HL-60 (cell line): ENCODE results near the gene DPP6.

Source experiments
- GABPA ChIP-seq: IDR thresholded peaks from 2 replicates; pipeline ENCODE4 v1.6.1; 2012; ENCODE audit warnings: low read depth
- POLR2AphosphoS5 ChIP-seq: IDR thresholded peaks from 2 replicates; pipeline ENCODE4 v1.6.1; 2012; ENCODE audit warnings: low read depth
- SPI1 ChIP-seq: IDR thresholded peaks from 2 replicates; pipeline ENCODE4 v1.6.1; 2012; ENCODE audit warnings: low read depth, mild to moderate bottlenecking, borderline replicate concordance
- TF ChIP-seq, protein P1 (sequence below): IDR thresholded peaks from one replicate; pipeline ENCODE4 v1.5.1; 2011; ENCODE audit warnings: low read length, control low read depth, inconsistent platforms; ENCODE audit not compliant: insufficient read depth

DNA sequence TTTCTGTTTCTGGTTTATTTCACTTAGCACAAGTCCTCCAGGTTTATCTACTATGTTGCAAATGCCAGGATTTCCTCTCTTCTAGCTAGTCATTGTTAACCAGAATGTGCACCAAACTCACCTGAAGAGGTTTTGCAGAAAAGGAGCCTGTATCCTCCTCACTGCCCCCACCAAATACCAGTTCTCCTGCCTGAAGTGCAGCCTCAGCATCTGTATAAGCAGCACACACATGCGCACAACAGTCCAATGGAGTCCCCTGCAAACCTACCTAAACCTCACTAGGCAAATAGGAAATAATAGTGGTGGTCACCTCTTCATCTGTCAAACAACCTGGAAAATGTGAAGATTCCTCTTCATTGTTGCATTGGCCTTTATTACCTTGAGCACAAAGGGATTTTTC is 712.9 kb downstream of the DPP6 start:
- TF ChIP-seq, protein P1, sequence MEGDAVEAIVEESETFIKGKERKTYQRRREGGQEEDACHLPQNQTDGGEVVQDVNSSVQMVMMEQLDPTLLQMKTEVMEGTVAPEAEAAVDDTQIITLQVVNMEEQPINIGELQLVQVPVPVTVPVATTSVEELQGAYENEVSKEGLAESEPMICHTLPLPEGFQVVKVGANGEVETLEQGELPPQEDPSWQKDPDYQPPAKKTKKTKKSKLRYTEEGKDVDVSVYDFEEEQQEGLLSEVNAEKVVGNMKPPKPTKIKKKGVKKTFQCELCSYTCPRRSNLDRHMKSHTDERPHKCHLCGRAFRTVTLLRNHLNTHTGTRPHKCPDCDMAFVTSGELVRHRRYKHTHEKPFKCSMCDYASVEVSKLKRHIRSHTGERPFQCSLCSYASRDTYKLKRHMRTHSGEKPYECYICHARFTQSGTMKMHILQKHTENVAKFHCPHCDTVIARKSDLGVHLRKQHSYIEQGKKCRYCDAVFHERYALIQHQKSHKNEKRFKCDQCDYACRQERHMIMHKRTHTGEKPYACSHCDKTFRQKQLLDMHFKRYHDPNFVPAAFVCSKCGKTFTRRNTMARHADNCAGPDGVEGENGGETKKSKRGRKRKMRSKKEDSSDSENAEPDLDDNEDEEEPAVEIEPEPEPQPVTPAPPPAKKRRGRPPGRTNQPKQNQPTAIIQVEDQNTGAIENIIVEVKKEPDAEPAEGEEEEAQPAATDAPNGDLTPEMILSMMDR, result no peak
- no peak for TF ChIP-seq POLR2AphosphoS5
- TF ChIP-seq GABPA, result no peak
- TF ChIP-seq SPI1, result no peak
